Measurements from ENCODE around the gene TMED8. TPM values are rescaled to one million over a fixed set of nuclear protein-coding genes. Genes with fewer than 3 reads are reported as not detected.

TMED8 gene
- total RNA-seq, 1 experiment from 2014 or later: 73.8 TPM

GRCh38 chr14:77375973-77376770 is 722 bp downstream of the TMED8 start:
- Histone ChIP-seq H3K27me3 (ENCODE audit: low read length) (no peaks in the 10 kb centered on the region), H4K20me1 (ENCODE audit: insufficient read depth, low read depth, low read length) (no peaks in the 10 kb centered on the region), H3K36me3 (ENCODE audit: insufficient read depth, low read length) (peaks cover 10% of the 10 kb centered on the region; the same call in 1 of the 2 replicates), H3K4me1 (ENCODE audit: low read length) (peaks cover 54% of the 10 kb centered on the region), H3K4me3 (ENCODE audit: low read length) (peak overlapping the region; percentile 90), H3K27ac (ENCODE audit: low read length) (peak overlapping the region; percentile 92), H3K4me2 (ENCODE audit: low read depth, low read length, poor library complexity, severe bottlenecking) (peak overlapping the region; percentile 89), H3K79me2 (ENCODE audit: low read length) (peaks cover 46% of the 10 kb centered on the region), H3K9me3 (ENCODE audit: low read length) (no peaks in the 10 kb centered on the region), H2AFZ (ENCODE audit: low read length) (peak overlapping the region; percentile 4; the same call in 1 of the 2 replicates), H3K9me2 (replicated peaks; ENCODE audit: insufficient read depth, low read length) (no peaks in the 10 kb centered on the region), H3K9ac (ENCODE audit: low read length) (peak overlapping the region; percentile 88)
- DNase-seq: peak; percentile 78

- no peaks in the 10 kb centered on the region for H4K20me1 ChIP-seq (ENCODE audit: insufficient read depth, low read depth, low read length)
- H3K9ac ChIP-seq (ENCODE audit: low read length): peak overlapping the region; percentile 88
- DNase-seq: peak; percentile 82
- no peaks in the 10 kb centered on the region for H3K9me2 ChIP-seq (replicated peaks; ENCODE audit: insufficient read depth, low read length)
- H3K4me3 ChIP-seq (ENCODE audit: low read length): peak overlapping the region; percentile 90
- no peaks in the 10 kb centered on the region for H3K27me3 ChIP-seq (ENCODE audit: low read length)
- H3K4me2 ChIP-seq (ENCODE audit: low read depth, low read length, poor library complexity, severe bottlenecking): peak overlapping the region; percentile 89
- no peaks in the 10 kb centered on the region for H3K9me3 ChIP-seq (ENCODE audit: low read length)
- peaks cover 14% of the 10 kb centered on the region; the same call in 1 of the 2 replicates for H3K36me3 ChIP-seq (ENCODE audit: insufficient read depth, low read length)
- H3K79me2 ChIP-seq (ENCODE audit: low read length): peaks cover 53% of the 10 kb centered on the region
- peak overlapping the region; percentile 4; the same call in 1 of the 2 replicates for H2AFZ ChIP-seq (ENCODE audit: low read length)
- peak overlapping the region; percentile 92 for H3K27ac ChIP-seq (ENCODE audit: low read length)
- peaks cover 61% of the 10 kb centered on the region for H3K4me1 ChIP-seq (ENCODE audit: low read length)
Observed at GRCh38 chr14:77375164-77375950, 1.5 kb downstream of the TMED8 start.

- H3K27ac ChIP-seq (ENCODE audit: low read length): peak overlapping the region; percentile 92
- H3K4me1 ChIP-seq (ENCODE audit: low read length): peaks cover 81% of the 10 kb centered on the region
- H2AFZ ChIP-seq (ENCODE audit: low read length): no peak overlapping the region
- H3K9me3 ChIP-seq (ENCODE audit: low read length): no peaks in the 10 kb centered on the region
- peaks cover 14% of the 10 kb centered on the region; the same call in 1 of the 2 replicates for H3K36me3 ChIP-seq (ENCODE audit: insufficient read depth, low read length)
- H3K4me3 ChIP-seq (ENCODE audit: low read length): peak overlapping the region; percentile 41
- peaks cover 78% of the 10 kb centered on the region for H3K79me2 ChIP-seq (ENCODE audit: low read length)
- H3K9ac ChIP-seq (ENCODE audit: low read length): peak overlapping the region; percentile 55
- peak; percentile 94 for DNase-seq
- H3K9me2 ChIP-seq (replicated peaks; ENCODE audit: insufficient read depth, low read length): no peaks in the 10 kb centered on the region
- no peaks in the 10 kb centered on the region for H3K27me3 ChIP-seq (ENCODE audit: low read length)
- H4K20me1 ChIP-seq (ENCODE audit: insufficient read depth, low read depth, low read length): no peaks in the 10 kb centered on the region
- H3K4me2 ChIP-seq (ENCODE audit: low read depth, low read length, poor library complexity, severe bottlenecking): peak overlapping the region; percentile 66
Observed at GRCh38 chr14:77372304-77372841, 4.5 kb downstream of the TMED8 start.

- Histone ChIP-seq H3K9me2 (replicated peaks; ENCODE audit: insufficient read depth, low read length) (no peaks in the 10 kb centered on the region), H3K9me3 (ENCODE audit: low read length) (no peaks in the 10 kb centered on the region), H3K27me3 (ENCODE audit: low read length) (no peaks in the 10 kb centered on the region), H3K27ac (ENCODE audit: low read length) (peak overlapping the region; percentile 41; the same call in 1 of the 2 replicates), H4K20me1 (ENCODE audit: insufficient read depth, low read depth, low read length) (no peaks in the 10 kb centered on the region), H3K4me1 (ENCODE audit: low read length) (peaks cover 93% of the 10 kb centered on the region), H2AFZ (ENCODE audit: low read length) (no peak overlapping the region), H3K4me2 (ENCODE audit: low read depth, low read length, poor library complexity, severe bottlenecking) (peak overlapping the region; percentile 11), H3K79me2 (ENCODE audit: low read length) (peaks cover 82% of the 10 kb centered on the region), H3K9ac (ENCODE audit: low read length) (no peak overlapping the region), H3K36me3 (ENCODE audit: insufficient read depth, low read length) (peaks cover 8% of the 10 kb centered on the region; the same call in 1 of the 2 replicates), H3K4me3 (ENCODE audit: low read length) (no peak overlapping the region)
- no peak for DNase-seq
Observed at GRCh38 chr14:77369285-77369684, 7.6 kb downstream of the TMED8 start.

- no peak overlapping the region for H3K4me2 ChIP-seq (ENCODE audit: low read depth, low read length, poor library complexity, severe bottlenecking)
- peaks cover 9% of the 10 kb centered on the region; the same call in 1 of the 2 replicates for H3K36me3 ChIP-seq (ENCODE audit: insufficient read depth, low read length)
- no peaks in the 10 kb centered on the region for H3K27me3 ChIP-seq (ENCODE audit: low read length)
- H4K20me1 ChIP-seq (ENCODE audit: insufficient read depth, low read depth, low read length): no peaks in the 10 kb centered on the region
- DNase-seq: peak; percentile 60
- no peaks in the 10 kb centered on the region for H3K9me2 ChIP-seq (replicated peaks; ENCODE audit: insufficient read depth, low read length)
- H2AFZ ChIP-seq (ENCODE audit: low read length): no peak overlapping the region
- H3K9me3 ChIP-seq (ENCODE audit: low read length): peaks cover 7% of the 10 kb centered on the region; the same call in 1 of the 2 replicates
- H3K4me3 ChIP-seq (ENCODE audit: low read length): no peak overlapping the region
- peaks cover 93% of the 10 kb centered on the region for H3K79me2 ChIP-seq (ENCODE audit: low read length)
- H3K9ac ChIP-seq (ENCODE audit: low read length): no peak overlapping the region
- H3K4me1 ChIP-seq (ENCODE audit: low read length): peaks cover 97% of the 10 kb centered on the region
- H3K27ac ChIP-seq (ENCODE audit: low read length): peak overlapping the region; percentile 12
Observed at GRCh38 chr14:77364146-77364545, 12.7 kb downstream of the TMED8 start.

- Histone ChIP-seq H3K4me3 (ENCODE audit: low read length) (no peak overlapping the region), H3K9me2 (replicated peaks; ENCODE audit: insufficient read depth, low read length) (no peaks in the 10 kb centered on the region), H2AFZ (ENCODE audit: low read length) (no peak overlapping the region), H3K36me3 (ENCODE audit: insufficient read depth, low read length) (peaks cover 9% of the 10 kb centered on the region; the same call in 1 of the 2 replicates), H3K79me2 (ENCODE audit: low read length) (peaks cover 96% of the 10 kb centered on the region), H3K9me3 (ENCODE audit: low read length) (peaks cover 7% of the 10 kb centered on the region; the same call in 1 of the 2 replicates), H3K4me1 (ENCODE audit: low read length) (peaks cover 77% of the 10 kb centered on the region), H3K27ac (ENCODE audit: low read length) (peak overlapping the region; percentile 57), H3K9ac (ENCODE audit: low read length) (no peak overlapping the region), H4K20me1 (ENCODE audit: insufficient read depth, low read depth, low read length) (no peaks in the 10 kb centered on the region), H3K27me3 (ENCODE audit: low read length) (no peaks in the 10 kb centered on the region), H3K4me2 (ENCODE audit: low read depth, low read length, poor library complexity, severe bottlenecking) (no peak overlapping the region)
- no peak for DNase-seq
Observed at GRCh38 chr14:77359626-77360025, 17.3 kb downstream of the TMED8 start.

- no peak for DNase-seq
- no peak overlapping the region for H3K4me2 ChIP-seq (ENCODE audit: low read depth, low read length, poor library complexity, severe bottlenecking)
- no peaks in the 10 kb centered on the region for H3K9me2 ChIP-seq (replicated peaks; ENCODE audit: insufficient read depth, low read length)
- H3K9ac ChIP-seq (ENCODE audit: low read length): no peak overlapping the region
- H3K36me3 ChIP-seq (ENCODE audit: insufficient read depth, low read length): no peaks in the 10 kb centered on the region; the same call in 1 of the 2 replicates
- no peak overlapping the region for H2AFZ ChIP-seq (ENCODE audit: low read length)
- H3K79me2 ChIP-seq (ENCODE audit: low read length): peaks cover 89% of the 10 kb centered on the region
- H3K4me3 ChIP-seq (ENCODE audit: low read length): no peak overlapping the region
- H4K20me1 ChIP-seq (ENCODE audit: insufficient read depth, low read depth, low read length): no peaks in the 10 kb centered on the region
- peak overlapping the region; percentile 66 for H3K27ac ChIP-seq (ENCODE audit: low read length)
- H3K27me3 ChIP-seq (ENCODE audit: low read length): no peaks in the 10 kb centered on the region
- H3K4me1 ChIP-seq (ENCODE audit: low read length): peaks cover 55% of the 10 kb centered on the region
- H3K9me3 ChIP-seq (ENCODE audit: low read length): no peaks in the 10 kb centered on the region
Observed at GRCh38 chr14:77356899-77357298, 20.0 kb downstream of the TMED8 start.

Data from Karpas-422 (cell line).